Bronchial epithelial cell (primary cell): ENCODE data around the gene TMEM218. TPM values are rescaled to one million over a fixed set of nuclear protein-coding genes. Genes with fewer than 3 reads are reported as not detected.

Experiments
- DNase-seq: peaks from one replicate; pipeline ENCODE4 v3.0.0-alpha.2; 2010; ENCODE audit warnings: low read depth
- FAIRE-seq: peaks from 2 replicates; lab custom pipeline; 2011; peaks lifted over from hg19 to GRCh38; lab: Jason Lieb, UNC
- H3K27me3 ChIP-seq: 2 replicates; pipeline ENCODE4 v1.5.1; 2011; ENCODE audit warnings: low read length; ENCODE audit not compliant: control insufficient read depth, insufficient read depth
- H3K36me3 ChIP-seq: 2 replicates; pipeline ENCODE4 v1.5.1; 2011; ENCODE audit warnings: low read length; ENCODE audit not compliant: control insufficient read depth, insufficient read depth
- H3K4me3 ChIP-seq: 2 replicates; pipeline ENCODE4 v1.5.1; 2011; ENCODE audit warnings: mild to moderate bottlenecking, low read depth, low read length, control low read depth
- CTCF ChIP-seq: IDR thresholded peaks from 2 replicates; pipeline ENCODE4 v1.5.1; 2011; ENCODE audit warnings: mild to moderate bottlenecking, moderate library complexity, low read length, control low read depth, inconsistent platforms; ENCODE audit not compliant: insufficient read depth, severe bottlenecking
- total RNA-seq: library from RNA; depleted of rRNA; stranded (reverse); fragments of >200 nt; gene quantifications from 2 replicates; pipeline ENCODE4 v1.2.1, GENCODE V29; 2014

Gene TMEM218
- total RNA-seq, 1 donor from 2014 or later = 28.4 TPM

- H3K4me3 ChIP-seq = no peak overlapping the region
- H3K36me3 ChIP-seq = no peaks in the 10 kb centered on the region
- FAIRE-seq = no peak
- H3K27me3 ChIP-seq = no peaks in the 10 kb centered on the region
- peak; percentile 56 for DNase-seq
- TF ChIP-seq CTCF = no peak
Observed at GRCh38 chr11:125053167-125053566, 58.3 kb downstream of the TMEM218 start.

GRCh38 chr11:125052047-125052446 lies 59.4 kb downstream of the TMEM218 start:
- Histone ChIP-seq H3K4me3 (no peak overlapping the region), H3K27me3 (no peaks in the 10 kb centered on the region), H3K36me3 (no peaks in the 10 kb centered on the region)
- no peak for TF ChIP-seq CTCF
- DNase-seq (no peak), FAIRE-seq (no peak)

DNA sequence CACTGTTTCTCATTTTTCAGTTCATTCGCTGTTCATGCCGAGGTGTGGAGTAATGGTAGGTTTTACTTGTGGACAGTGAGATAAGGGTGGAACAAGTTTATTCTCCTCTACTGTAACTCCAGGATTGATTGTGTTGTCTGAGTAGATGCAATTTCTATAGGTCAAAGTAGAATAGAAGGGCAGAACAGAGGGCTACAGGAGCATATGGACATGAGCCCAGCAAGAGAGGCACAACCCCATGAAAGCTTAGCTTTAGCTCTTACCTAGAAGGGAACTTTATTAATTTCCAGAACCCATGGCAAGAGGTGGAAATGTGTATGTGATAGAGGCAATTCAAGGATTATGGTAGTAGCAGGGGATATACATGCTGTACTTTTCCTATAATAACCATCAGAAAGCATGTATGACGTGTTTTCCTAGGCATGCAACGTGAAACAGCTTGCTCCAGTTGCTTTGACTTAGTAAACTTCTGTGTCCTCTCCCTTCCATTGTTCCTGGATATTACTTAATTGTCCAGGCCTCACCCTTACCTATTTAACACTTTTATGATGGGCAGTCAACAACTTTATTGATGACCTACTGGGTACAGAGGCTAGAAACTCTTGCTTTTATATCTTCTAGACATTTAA lies 62.1 kb downstream of the TMEM218 start:
- Histone ChIP-seq H3K4me3 (no peak overlapping the region), H3K36me3 (no peaks in the 10 kb centered on the region), H3K27me3 (no peaks in the 10 kb centered on the region)
- TF ChIP-seq CTCF = no peak
- FAIRE-seq = no peak
- DNase-seq = peak; percentile 81

Other genes with a start within 250 kb of the TMEM218 start
- gene ROBO3, start 246.2 kb downstream of the TMEM218 start, total RNA-seq = 29.5 and 30.2 TPM in 2 replicates
- under 0.01 TPM in 1 of 2 replicates, not detected in the other for gene ROBO4, start 213.8 kb downstream of the TMEM218 start, total RNA-seq
- not detected in 2 replicates for gene HEPN1, start 192.4 kb downstream of the TMEM218 start, total RNA-seq
- not detected in 2 replicates for gene HEPACAM, start 175.6 kb downstream of the TMEM218 start, total RNA-seq
- 1.1 and 1.8 TPM in 2 replicates for gene CCDC15, start 157.4 kb downstream of the TMEM218 start, total RNA-seq
- gene SLC37A2, start 48.3 kb downstream of the TMEM218 start, total RNA-seq = 25.5 and 30.1 TPM in 2 replicates
- under 0.01 TPM in 1 of 2 replicates, not detected in the other for gene PKNOX2, start 53.1 kb upstream of the TMEM218 start, total RNA-seq